22Rv1 (cell line): Measurements from ENCODE around the gene PCDHGA9.

ENCODE experiments used
- H3K27ac ChIP-seq: fragments of 450-650 bp; 2 replicates; pipeline ENCODE4 v1.5.1; 2017
- CTCF ChIP-seq: fragments of 450-650 bp; IDR thresholded peaks from 2 replicates; pipeline ENCODE4 v1.5.1; 2017; ENCODE audit warnings: mild to moderate bottlenecking
- ZFX ChIP-seq: fragments of 450-650 bp; IDR thresholded peaks from 2 replicates; pipeline ENCODE4 v1.6.1; 2017; ENCODE audit warnings: antibody characterized with exemption, borderline replicate concordance

The PCDHGA9 gene

DNA sequence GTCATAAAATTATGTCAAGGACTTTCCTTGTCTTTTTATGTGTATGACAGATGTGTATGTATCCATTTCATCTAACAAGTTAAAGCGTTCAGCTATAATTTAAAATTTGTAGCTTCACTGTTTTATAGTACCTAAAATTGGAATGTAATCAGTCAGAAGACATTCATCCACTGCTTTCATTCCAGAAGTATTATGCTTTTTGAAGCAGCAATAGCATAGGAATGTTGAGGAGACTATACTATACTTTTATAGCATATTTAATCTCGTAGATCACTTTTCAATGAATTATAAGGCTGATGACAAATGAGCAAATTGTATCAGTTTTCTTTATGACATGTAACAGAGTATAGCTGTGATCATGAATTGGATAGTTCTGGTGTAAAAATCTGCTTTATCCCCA lies 34.6 kb downstream of the PCDHGA9 start:
- TF ChIP-seq CTCF (no peak), ZFX (no peak)
- H3K27ac ChIP-seq, result no peak overlapping the region

GRCh38 chr5:141439411-141440141 lies 37.0 kb downstream of the PCDHGA9 start:
- TF ChIP-seq ZFX, result no peak
- no peak for TF ChIP-seq CTCF
- H3K27ac ChIP-seq, result no peak overlapping the region

GRCh38 chr5:141440341-141440740 lies 37.8 kb downstream of the PCDHGA9 start:
- TF ChIP-seq CTCF (no peak), ZFX (no peak)

DNA sequence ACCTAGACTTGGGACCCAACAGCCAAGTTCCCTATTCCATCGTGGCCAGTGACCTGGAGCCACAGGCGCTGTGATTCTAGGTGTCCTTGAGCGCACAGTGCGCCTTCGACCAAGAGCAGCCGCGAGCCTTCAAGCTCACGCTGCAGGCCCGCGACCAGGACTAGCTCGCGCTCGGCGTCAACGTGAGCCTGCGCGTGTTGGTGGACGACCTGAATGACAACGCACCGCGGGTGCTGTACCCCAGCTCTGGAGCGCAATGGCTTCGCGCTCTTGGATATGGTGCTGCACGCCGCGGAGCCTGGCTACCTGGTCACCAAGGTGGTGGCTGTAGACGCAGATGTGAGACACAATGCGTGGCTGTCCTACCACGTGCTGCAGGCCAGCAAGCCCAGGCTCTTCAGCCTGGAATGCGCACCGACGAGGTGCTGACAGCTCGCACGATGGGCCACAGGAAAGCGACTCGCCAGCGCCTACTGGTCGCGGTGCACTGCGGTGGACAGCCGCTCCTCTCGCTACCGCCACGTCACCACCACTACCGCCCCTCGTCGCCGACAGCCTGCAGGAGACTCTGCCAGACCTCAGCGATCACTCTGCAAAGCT lies 39.1 kb downstream of the PCDHGA9 start:
- TF ChIP-seq ZFX (no peak), CTCF (no peak)
- no peak overlapping the region for H3K27ac ChIP-seq

More at GRCh38 chr5:141440341-141440740, 37.8 kb downstream of the PCDHGA9 start:
- no peak overlapping the region for H3K27ac ChIP-seq
